ENCODE results near the gene ROBO3.

DNA sequence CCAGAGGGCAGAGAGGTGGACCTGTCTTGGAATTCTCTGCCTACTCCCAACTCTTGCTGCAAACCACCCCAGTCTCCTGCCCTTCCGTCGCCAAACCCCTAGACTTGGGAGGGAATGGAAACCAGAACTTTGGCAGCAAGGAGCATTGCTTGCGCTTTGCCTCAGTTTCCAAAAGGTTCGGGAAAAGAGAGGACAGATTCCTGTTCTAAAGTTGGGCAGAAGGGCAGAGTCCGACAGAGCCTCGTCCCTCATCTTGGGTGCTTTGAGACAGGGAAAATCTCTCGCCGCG, 396 bp upstream of the ROBO3 start:
- TF ChIP-seq CTCF (IDR thresholded peaks at IDR 0.05; ENCODE audit: extremely low read depth in 1 of 2, insufficient read depth in 1 of 2, low read depth in 1 of 2, low read length in 2 of 2) (no peak), JUN (IDR thresholded peaks at IDR 0.05; ENCODE audit: borderline replicate concordance, insufficient read depth, insufficient read length, low read depth) (no peak), POLR2A (IDR thresholded peaks at IDR 0.05; ENCODE audit: low read depth, low read length) (no peak)
